ENCODE measurements around the gene ADPGK. TPM values are rescaled to one million over a fixed set of nuclear protein-coding genes. Genes with fewer than 3 reads are reported as not detected.

ADPGK gene
- total RNA-seq, 1 experiment from 2014 or later: 54.8 TPM

GRCh38 chr15:72797338-72797689 is 13.8 kb upstream of the ADPGK start:
- no peak overlapping the region for H2BK120ac ChIP-seq (ENCODE audit: low read depth, low read length, poor library complexity, severe bottlenecking)
- no peak overlapping the region for H2AFZ ChIP-seq (ENCODE audit: low read length)

More at GRCh38 chr15:72797338-72797689, 13.8 kb upstream of the ADPGK start:
- H3K56ac ChIP-seq (ENCODE audit: insufficient read length, low read depth, low read length): no peak overlapping the region
- H2BK12ac ChIP-seq (ENCODE audit: insufficient read length, low read depth, low read length): no peak overlapping the region
- peak overlapping the region; percentile 71 to 81 for H3K4me3 Mint-ChIP-seq
- H4K5ac ChIP-seq (ENCODE audit: insufficient read length, low read depth, low read length): no peak overlapping the region
- H2BK15ac ChIP-seq (ENCODE audit: low read depth, low read length): no peak overlapping the region
- peak overlapping the region; percentile 66 for H3K18ac ChIP-seq (ENCODE audit: insufficient read length, low read depth, low read length)
- H4K8ac ChIP-seq (replicated peaks; ENCODE audit: insufficient read length, low read depth, low read length): no peak overlapping the region
- no peaks in the 10 kb centered on the region for H3K36me3 Mint-ChIP-seq (ENCODE audit: insufficient read depth in 1 of 3, low read depth in 3 of 3)
- DNase-seq: peak; percentile 38
- H3K79me1 ChIP-seq (ENCODE audit: insufficient read depth, low read depth, low read length, poor library complexity, severe bottlenecking): no peaks in the 10 kb centered on the region
- no peaks in the 10 kb centered on the region for H3K9me3 Mint-ChIP-seq
- no peak overlapping the region for H3K9ac ChIP-seq (ENCODE audit: extremely low read depth, insufficient read length, low read length)
- peaks cover 10 to 12% of the 10 kb centered on the region in 2 experiments for H3K4me1 Mint-ChIP-seq
- no peak overlapping the region for H3T11ph ChIP-seq (ENCODE audit: low read length)
- no peak overlapping the region for H3K27ac ChIP-seq (ENCODE audit: insufficient read length, low read depth, low read length)
- no CpG with 5 or more reads among the region's 12 CpGs for WGBS (ENCODE audit: extremely low coverage, insufficient read length, low lambda C conversion rate)
- no peak overlapping the region for H2BK5ac ChIP-seq (ENCODE audit: insufficient read length, low read length)
- no peak overlapping the region for H2BK20ac ChIP-seq (ENCODE audit: low read depth, low read length, poor library complexity, severe bottlenecking)
- peaks cover 4% of the 10 kb centered on the region for H3K23me2 ChIP-seq (ENCODE audit: insufficient read length, low read depth, low read length, poor library complexity, severe bottlenecking)
- no peak overlapping the region for H3K14ac ChIP-seq (ENCODE audit: insufficient read depth, low read length)
- TF ChIP-seq CTCF (conservative IDR thresholded peaks at IDR 0.05): no peak
- peaks cover 16% of the 10 kb centered on the region for H3K27me3 Mint-ChIP-seq (ENCODE audit: low read depth)
- H3K79me2 ChIP-seq (ENCODE audit: insufficient read depth, low read length): no peaks in the 10 kb centered on the region
- H3K4ac ChIP-seq (ENCODE audit: low read depth, low read length): no peak overlapping the region
- no peaks in the 10 kb centered on the region for H3K27me3 ChIP-seq (ENCODE audit: insufficient read depth, low read length)
- H3K27ac Mint-ChIP-seq: no peak overlapping the region
- no peak overlapping the region for H4K91ac ChIP-seq (ENCODE audit: insufficient read length, low read depth, low read length)
- no peak overlapping the region for H3K23ac ChIP-seq (ENCODE audit: insufficient read length, low read depth, low read length)
- no peaks in the 10 kb centered on the region for H4K20me1 ChIP-seq (ENCODE audit: control insufficient read depth, insufficient read depth, insufficient read length)
- peak overlapping the region; percentile 35 for H3K4me2 ChIP-seq (ENCODE audit: insufficient read depth, insufficient read length, low read length)
- H3K4me1 ChIP-seq (ENCODE audit: insufficient read depth, low read length): no peaks in the 10 kb centered on the region
- H2AK5ac ChIP-seq (ENCODE audit: insufficient read length, low read length): no peak overlapping the region
- no peaks in the 10 kb centered on the region for H3K9me3 ChIP-seq (ENCODE audit: control insufficient read depth, low read depth, low read length)
